HG03460 (cell line): ENCODE data around the gene RBP4.

Source experiments
- ATAC-seq: cut with Tn5 transposase; IDR thresholded peaks from one replicate; pipeline ENCODE4 v1.9.1; 2021; ENCODE audit not compliant: unreplicated experiment

RBP4 gene

DNA sequence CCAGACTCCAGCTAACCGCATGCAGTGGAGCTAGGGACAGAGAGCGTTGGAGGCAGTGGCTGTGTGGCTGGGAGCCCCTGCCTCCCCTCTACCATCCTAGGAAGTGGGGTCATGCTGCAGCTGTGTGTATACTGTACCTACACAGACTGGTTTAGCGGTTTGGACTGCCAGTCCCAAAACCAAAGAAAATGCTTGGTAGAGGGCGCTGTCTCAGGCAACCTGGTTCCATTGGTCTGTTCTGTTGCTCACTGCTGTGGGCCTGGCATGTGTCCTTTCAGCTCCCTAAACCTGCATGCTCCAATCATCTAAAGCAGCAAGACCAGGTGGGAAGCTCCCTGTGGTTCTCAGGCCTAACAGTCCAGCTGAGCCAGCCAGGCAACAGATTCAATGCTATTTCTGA, 4.5 kb downstream of the RBP4 start:
- no peak for ATAC-seq

DNA sequence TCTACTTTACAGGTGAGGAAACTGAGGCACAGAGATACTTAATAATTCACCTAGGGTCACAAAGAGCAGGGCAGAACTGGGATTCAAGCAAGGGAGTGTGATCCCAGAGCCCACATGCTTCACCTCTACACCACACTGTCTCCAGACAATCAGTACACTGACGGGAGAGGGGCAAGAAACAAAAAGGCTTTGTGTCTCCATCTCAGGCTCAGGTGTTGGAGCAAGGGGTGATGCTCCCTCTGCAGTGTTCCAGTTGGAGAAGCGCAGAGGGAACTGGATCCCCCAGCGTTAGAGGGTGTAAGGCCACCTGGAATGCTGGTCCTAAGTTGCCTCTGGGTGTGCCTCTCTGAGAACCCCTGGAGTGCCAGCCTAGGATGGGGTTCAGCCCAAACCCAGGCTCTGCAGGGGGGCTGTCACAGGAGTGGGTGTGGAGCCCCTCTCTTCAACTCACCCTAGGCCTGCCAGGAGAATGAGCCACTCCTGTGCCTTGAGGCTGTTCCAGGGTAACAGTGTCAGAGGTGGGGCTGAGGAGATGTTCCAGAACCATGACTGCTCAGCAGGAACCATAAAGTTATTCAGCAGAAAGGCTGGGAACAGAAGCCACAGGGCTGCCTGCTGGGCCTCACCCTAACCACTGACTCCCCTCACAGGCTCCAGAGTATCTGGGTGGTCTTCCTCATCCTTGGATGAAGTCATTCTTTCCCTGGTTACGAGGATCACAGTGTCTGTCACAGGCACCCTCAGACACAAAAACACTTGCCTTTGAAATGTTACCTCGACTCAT, 5.5 kb downstream of the RBP4 start:
- ATAC-seq, result no peak

DNA sequence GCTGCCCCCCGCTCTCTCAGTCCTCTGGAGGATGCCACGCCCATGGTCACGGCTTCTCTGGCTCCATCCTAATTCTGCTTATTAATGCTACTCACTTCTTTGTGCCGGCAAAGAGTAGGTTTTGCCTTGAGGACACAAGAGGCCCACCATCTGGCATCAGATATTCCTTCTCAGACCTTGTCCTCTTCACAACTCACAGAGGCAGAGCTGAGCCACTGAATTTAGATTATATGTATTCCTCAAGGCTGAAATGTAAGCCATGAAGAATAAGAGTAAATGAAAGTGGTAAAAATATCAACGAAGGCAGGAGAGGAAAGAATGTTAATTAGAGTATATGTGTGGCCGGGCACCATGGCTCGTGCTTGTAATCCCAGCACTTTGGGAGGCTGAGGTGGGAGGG, 6.5 kb downstream of the RBP4 start:
- no peak for ATAC-seq

- ATAC-seq, result no peak
Observed at GRCh38 chr10:93593749-93594148, 7.3 kb downstream of the RBP4 start.

GRCh38 chr10:93593254-93593653, 7.8 kb downstream of the RBP4 start:
- no peak for ATAC-seq

- no peak for ATAC-seq
Observed at GRCh38 chr10:93591065-93591808, 9.8 kb downstream of the RBP4 start.

DNA sequence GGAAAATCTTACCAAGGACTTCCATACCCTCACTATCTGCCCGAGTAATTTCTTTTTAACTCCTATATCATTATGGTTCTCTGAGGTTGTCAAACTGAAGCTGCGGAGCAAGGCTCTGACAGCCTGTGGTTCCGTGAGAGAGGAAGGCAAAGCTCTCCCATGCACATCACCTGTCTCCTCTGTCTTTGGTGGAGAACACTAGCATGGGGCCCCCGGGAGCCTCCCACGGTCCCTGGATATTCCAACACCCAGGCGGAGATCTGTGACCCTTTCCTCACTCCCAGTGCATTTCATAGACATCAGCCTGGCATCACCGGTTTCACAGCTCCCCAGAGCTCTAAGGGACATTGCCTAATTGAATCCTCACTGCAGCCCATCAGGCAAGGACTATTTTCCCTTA, 10.4 kb downstream of the RBP4 start:
- ATAC-seq, result no peak

- ATAC-seq, result no peak
Observed at GRCh38 chr10:93589648-93590562, 11.1 kb downstream of the RBP4 start.

DNA sequence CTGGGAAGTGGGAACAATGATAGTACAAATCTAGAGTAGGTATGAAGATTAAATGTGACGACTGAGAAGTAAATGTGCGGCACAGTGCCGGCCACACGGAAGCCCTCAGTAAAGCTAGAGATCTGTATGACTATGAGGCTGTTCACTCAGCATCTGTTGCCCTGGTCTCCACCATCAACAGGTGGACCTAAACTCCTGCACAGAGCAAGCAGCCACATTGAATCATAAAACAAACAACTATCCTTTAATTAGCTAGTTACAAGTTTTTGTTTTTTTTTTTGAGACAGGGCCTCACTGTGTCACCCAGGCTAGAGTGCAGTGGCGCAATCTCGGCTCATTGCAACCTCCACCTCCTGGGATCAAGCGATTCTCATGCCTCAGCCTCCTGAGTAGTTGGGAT, 16.6 kb downstream of the RBP4 start:
- ATAC-seq, result no peak

GRCh38 chr10:93580828-93581227, 20.2 kb downstream of the RBP4 start:
- ATAC-seq, result no peak

- no peak for ATAC-seq
Observed at GRCh38 chr10:93579985-93580711, 20.9 kb downstream of the RBP4 start.

GRCh38 chr10:93579089-93579488, 21.9 kb downstream of the RBP4 start:
- ATAC-seq, result no peak

GRCh38 chr10:93577565-93577964, 23.5 kb downstream of the RBP4 start:
- ATAC-seq, result no peak

DNA sequence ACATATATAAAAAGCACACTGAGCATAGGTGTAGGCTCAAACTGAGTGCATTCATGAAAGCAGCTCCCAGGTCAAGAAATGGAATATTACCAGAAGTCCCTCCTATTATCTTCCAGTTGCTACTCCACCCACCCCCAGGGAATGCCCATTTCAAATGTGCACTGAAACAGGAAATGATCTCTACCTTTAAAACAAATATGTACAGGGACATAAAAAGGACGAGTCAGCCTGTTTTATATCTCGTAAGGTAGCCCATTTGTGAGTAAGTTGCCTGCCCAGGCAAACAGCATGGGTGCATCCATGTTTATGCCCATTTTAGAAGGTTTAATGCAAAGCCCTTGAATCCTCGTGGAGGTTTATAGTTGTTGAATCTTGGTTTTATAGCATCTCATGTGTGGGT, 24.1 kb downstream of the RBP4 start:
- ATAC-seq, result no peak

DNA sequence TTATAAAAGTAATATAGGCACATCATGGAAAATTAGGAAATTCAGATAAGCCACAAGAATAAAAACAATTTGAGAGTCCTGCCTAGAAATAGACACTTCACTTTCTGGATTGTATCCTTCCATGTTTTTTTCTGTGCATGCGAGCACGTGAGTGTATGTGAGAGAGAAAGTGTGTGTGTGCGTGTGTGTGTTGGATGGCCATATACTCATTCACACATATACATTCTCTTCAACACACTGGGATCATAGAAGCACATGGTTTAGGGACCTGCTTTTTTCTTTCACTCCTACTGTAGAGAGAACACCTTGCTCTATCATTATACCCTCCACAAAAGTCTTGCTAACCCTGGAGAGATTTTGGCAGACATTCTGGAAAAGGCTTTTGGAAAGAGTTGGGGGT, 27.1 kb downstream of the RBP4 start:
- ATAC-seq, result no peak

DNA sequence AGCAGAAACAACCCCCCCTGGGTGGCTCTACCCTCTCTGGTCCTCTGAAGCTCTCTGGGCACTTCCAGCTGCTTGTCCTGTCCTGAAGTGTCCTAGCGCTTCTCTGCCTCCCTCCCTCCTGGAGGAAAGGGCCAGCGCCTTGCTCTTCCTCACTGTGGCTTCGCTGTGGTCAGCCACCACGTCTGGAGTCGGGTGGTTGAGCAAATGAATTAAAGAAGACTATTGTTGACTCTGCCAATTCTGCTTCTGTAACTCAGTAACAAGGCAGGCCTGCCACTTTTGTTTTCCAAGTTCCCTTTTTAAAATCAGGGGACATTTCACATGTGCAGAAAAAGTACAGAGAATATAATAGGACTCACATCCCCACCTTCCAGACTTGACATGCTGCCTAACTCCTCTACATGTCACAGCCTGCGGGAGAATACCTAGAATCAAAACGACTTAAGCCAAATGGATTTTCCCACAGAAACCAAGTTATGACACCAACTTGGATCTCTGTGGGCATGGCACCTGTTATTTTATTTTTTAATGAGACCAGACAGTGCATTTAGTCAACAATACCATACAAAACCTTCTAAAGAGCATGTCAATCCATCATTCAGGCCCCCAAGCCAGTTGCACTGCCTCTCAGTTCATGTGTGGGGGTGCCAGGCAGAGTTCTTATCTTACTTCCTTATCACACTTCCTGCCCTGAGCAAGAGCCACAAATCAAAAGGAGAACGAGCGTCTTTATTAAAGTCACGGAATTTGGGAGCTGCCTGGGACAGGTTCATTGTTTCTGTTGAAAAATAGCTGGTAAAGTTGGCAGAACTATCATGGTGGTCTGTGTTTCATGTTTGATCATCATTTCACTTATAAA, 27.8 kb downstream of the RBP4 start:
- ATAC-seq, result no peak

- no peak for ATAC-seq
Observed at GRCh38 chr10:93572606-93573005, 28.4 kb downstream of the RBP4 start.

GRCh38 chr10:93570383-93570782, 30.7 kb downstream of the RBP4 start:
- ATAC-seq, result no peak

- ATAC-seq, result no peak
Observed at GRCh38 chr10:93568105-93568390, 33.0 kb downstream of the RBP4 start.
